Keratinocyte (primary cell): ENCODE data around the gene SERGEF. TPM values are rescaled to one million over a fixed set of nuclear protein-coding genes. Genes with fewer than 3 reads are reported as not detected.

Experiments
- DNase-seq: peaks from one replicate; pipeline ENCODE4 v3.0.0-alpha.2; 2011; ENCODE audit warnings: low read depth, missing footprints, low spot score
- FAIRE-seq: peaks from 2 replicates; lab custom pipeline; 2011; peaks lifted over from hg19 to GRCh38; lab: Jason Lieb, UNC
- H2AFZ ChIP-seq: 2 replicates; pipeline ENCODE4 v1.6.0; 2012; ENCODE audit warnings: low read length, control low read depth, inconsistent platforms; ENCODE audit not compliant: control insufficient read depth
- H3K27ac ChIP-seq: 2 replicates; pipeline ENCODE4 v1.5.1; 2011; ENCODE audit warnings: low read length; ENCODE audit not compliant: control insufficient read depth, insufficient read depth
- H3K27me3 ChIP-seq: 3 replicates; pipeline ENCODE4 v1.6.0; 2011; ENCODE audit warnings: low read length; ENCODE audit not compliant: control insufficient read depth, insufficient read depth; ENCODE audit errors: extremely low read depth
- H3K36me3 ChIP-seq, 2 experiments: 2 replicates in 1 of 2; 3 replicates in 1 of 2; pipeline ENCODE4 v1.5.1; 2011; ENCODE audit warnings: low read length in 2 of 2, mild to moderate bottlenecking in 1 of 2; ENCODE audit not compliant: control insufficient read depth in 2 of 2, insufficient read depth in 2 of 2; ENCODE audit errors: extremely low read depth in 1 of 2
- H3K4me1 ChIP-seq: 3 replicates; pipeline ENCODE4 v1.5.1; 2011; ENCODE audit warnings: low read length; ENCODE audit not compliant: control insufficient read depth, insufficient read depth; ENCODE audit errors: extremely low read depth
- H3K4me2 ChIP-seq: 3 replicates; pipeline ENCODE4 v1.6.0; 2011; ENCODE audit warnings: low read depth, low read length; ENCODE audit not compliant: control insufficient read depth, insufficient read depth; ENCODE audit errors: extremely low read depth
- H3K4me3 ChIP-seq, 3 experiments: fragments of 200-600 bp in 1 of 3; sonication (generic) in 1 of 3; 2 replicates in 2 of 3; 3 replicates in 1 of 3; pipeline ENCODE4 v1.5.1; 2011 to 2016; ENCODE audit warnings: low read length in 3 of 3, mild to moderate bottlenecking in 3 of 3, control low read depth in 2 of 3, inconsistent platforms in 1 of 3, low read depth in 1 of 3, mixed read lengths in 1 of 3, mixed run types in 1 of 3, moderate library complexity in 1 of 3; ENCODE audit not compliant: control insufficient read depth in 2 of 3, insufficient read depth in 2 of 3; ENCODE audit errors: extremely low read depth in 1 of 3
- H3K79me2 ChIP-seq: 2 replicates; pipeline ENCODE4 v1.6.0; 2012; ENCODE audit warnings: low read length; ENCODE audit not compliant: control insufficient read depth, insufficient read depth
- H3K9ac ChIP-seq: 3 replicates; pipeline ENCODE4 v1.6.0; 2011; ENCODE audit warnings: low read length; ENCODE audit not compliant: control insufficient read depth, insufficient read depth; ENCODE audit errors: extremely low read depth
- H3K9me1 ChIP-seq: 3 replicates; pipeline ENCODE4 v1.6.0; 2011; ENCODE audit warnings: low read length; ENCODE audit not compliant: control insufficient read depth, insufficient read depth; ENCODE audit errors: extremely low read depth
- H3K9me3 ChIP-seq: 2 replicates; pipeline ENCODE4 v1.5.1; 2012; ENCODE audit warnings: low read depth, low read length; ENCODE audit not compliant: control insufficient read depth
- H4K20me1 ChIP-seq: 3 replicates; pipeline ENCODE4 v1.6.0; 2011; ENCODE audit warnings: low read length; ENCODE audit not compliant: control insufficient read depth, insufficient read depth; ENCODE audit errors: extremely low read depth
- EZH2 ChIP-seq: IDR thresholded peaks from one replicate; pipeline ENCODE4 v1.6.1; 2012; ENCODE audit warnings: inconsistent platforms, mild to moderate bottlenecking, low read length, moderate library complexity
- dilution Hi-C: fragments of 300-500 bp; cut with MboI; formaldehyde crosslinking; loops from one replicate; pipeline ENCODE4 v1.7.0; 2020; ENCODE audit warnings: low sequenced_read_pairs; ENCODE audit not compliant: extremely low pct_ligation_motif_present
- polyA plus RNA-seq, 5 experiments: library from polyadenylated mRNA; depleted of rRNA in 3 of 5; stranded (reverse) in 3 of 5; stranded (forward) in 1 of 5; unstranded in 1 of 5; fragments of >200 nt; gene quantifications; 1 replicate in 1 of 5; 2 replicates in 3 of 5; 3 replicates in 1 of 5; pipeline versions ENCODE4 v1.2.1 to v1.2.3, GENCODE V29; 2011 to 2012; ENCODE audit warnings: missing spikeins in 2 of 5, low read depth in 1 of 5, low replicate concordance in 1 of 5
- TF ChIP-seq, protein P1 (sequence below), 3 experiments: IDR thresholded peaks in 1 of 3; conservative IDR thresholded peaks in 1 of 3; optimal IDR thresholded peaks in 1 of 3; 2 replicates in 2 of 3; 3 replicates in 1 of 3; pipeline versions ENCODE3 to v1.5.1; 2011; ENCODE audit warnings: low read length in 3 of 3, mild to moderate bottlenecking in 3 of 3, moderate library complexity in 2 of 3, control low read depth in 1 of 3, inconsistent platforms in 1 of 3; ENCODE audit not compliant: insufficient read depth in 2 of 3; ENCODE audit errors: extremely low read depth in 1 of 3

Gene SERGEF
- polyA plus RNA-seq, 1 donor (not counting 4 experiments of a cell fraction or from before 2014, with no cell fraction given), result 15.6 TPM

- Histone ChIP-seq H3K4me1 (no peaks in the 10 kb centered on the region), H3K27me3 (no peaks in the 10 kb centered on the region), H3K4me3 (no peak overlapping the region), H2AFZ (no peak overlapping the region), H4K20me1 (no peaks in the 10 kb centered on the region), H3K36me3 (no peaks in the 10 kb centered on the region), H3K9me1 (no peaks in the 10 kb centered on the region), H3K79me2 (no peaks in the 10 kb centered on the region), H3K9ac (no peak overlapping the region), H3K9me3 (no peaks in the 10 kb centered on the region), H3K4me2 (no peak overlapping the region), H3K27ac (no peak overlapping the region)
- TF ChIP-seq EZH2, result no peak
- TF ChIP-seq, protein P1, sequence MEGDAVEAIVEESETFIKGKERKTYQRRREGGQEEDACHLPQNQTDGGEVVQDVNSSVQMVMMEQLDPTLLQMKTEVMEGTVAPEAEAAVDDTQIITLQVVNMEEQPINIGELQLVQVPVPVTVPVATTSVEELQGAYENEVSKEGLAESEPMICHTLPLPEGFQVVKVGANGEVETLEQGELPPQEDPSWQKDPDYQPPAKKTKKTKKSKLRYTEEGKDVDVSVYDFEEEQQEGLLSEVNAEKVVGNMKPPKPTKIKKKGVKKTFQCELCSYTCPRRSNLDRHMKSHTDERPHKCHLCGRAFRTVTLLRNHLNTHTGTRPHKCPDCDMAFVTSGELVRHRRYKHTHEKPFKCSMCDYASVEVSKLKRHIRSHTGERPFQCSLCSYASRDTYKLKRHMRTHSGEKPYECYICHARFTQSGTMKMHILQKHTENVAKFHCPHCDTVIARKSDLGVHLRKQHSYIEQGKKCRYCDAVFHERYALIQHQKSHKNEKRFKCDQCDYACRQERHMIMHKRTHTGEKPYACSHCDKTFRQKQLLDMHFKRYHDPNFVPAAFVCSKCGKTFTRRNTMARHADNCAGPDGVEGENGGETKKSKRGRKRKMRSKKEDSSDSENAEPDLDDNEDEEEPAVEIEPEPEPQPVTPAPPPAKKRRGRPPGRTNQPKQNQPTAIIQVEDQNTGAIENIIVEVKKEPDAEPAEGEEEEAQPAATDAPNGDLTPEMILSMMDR (optimal IDR thresholded peaks at IDR 0.05 in 1 of 3, IDR thresholded peaks at IDR 0.05 in 1 of 3, conservative IDR thresholded peaks at IDR 0.05 in 1 of 3; ENCODE audit: extremely low read depth in 1 of 3, insufficient read depth in 2 of 3, low read length in 3 of 3), result no peak
- FAIRE-seq (no peak), DNase-seq (no peak)
- dilution Hi-C loops, result no loop called here
These were observed 174.7 kb downstream of the SERGEF start for GRCh38 chr11:17838102-17838501.

- Histone ChIP-seq H3K9me1 (no peaks in the 10 kb centered on the region), H3K27ac (no peak overlapping the region), H3K9ac (no peak overlapping the region), H3K4me2 (no peak overlapping the region), H3K36me3 (no peaks in the 10 kb centered on the region), H3K79me2 (no peaks in the 10 kb centered on the region), H3K27me3 (no peaks in the 10 kb centered on the region), H3K4me1 (no peaks in the 10 kb centered on the region), H2AFZ (no peak overlapping the region), H4K20me1 (no peaks in the 10 kb centered on the region), H3K9me3 (no peaks in the 10 kb centered on the region), H3K4me3 (no peak overlapping the region)
- dilution Hi-C loops, result no loop called here
- no peak for FAIRE-seq
- TF ChIP-seq EZH2, result no peak
- TF ChIP-seq, protein P1 (optimal IDR thresholded peaks at IDR 0.05 in 1 of 3, IDR thresholded peaks at IDR 0.05 in 1 of 3, conservative IDR thresholded peaks at IDR 0.05 in 1 of 3; ENCODE audit: extremely low read depth in 1 of 3, insufficient read depth in 2 of 3, low read length in 3 of 3), result no peak
- no peak for DNase-seq
These were observed 181.0 kb downstream of the SERGEF start for GRCh38 chr11:17831883-17832282.
